ENCODE measurements around the gene SLC6A17.

DNA sequence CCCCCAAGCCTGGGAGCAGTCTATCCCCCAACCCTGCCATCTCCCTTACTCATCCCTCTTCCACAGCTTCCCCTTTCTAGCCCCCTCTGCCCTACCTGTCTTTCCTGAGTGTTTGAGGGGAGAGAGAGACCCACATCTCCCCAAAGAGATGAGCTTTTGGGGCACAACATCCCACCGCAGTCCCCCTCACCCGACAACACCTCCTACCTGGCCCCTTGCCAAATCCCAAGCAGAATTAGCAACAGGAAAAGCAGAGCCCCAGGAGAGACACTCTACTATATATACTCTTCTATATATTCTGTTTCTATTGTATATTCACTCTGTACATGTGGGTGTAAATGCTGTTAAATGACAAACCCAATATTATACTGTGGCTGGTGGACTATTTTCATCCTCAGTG, 49.9 kb downstream of the SLC6A17 start:
- TF ChIP-seq SMAD4 (CRISPR knock-in tag; IDR thresholded peaks at IDR 0.05) (no peak), ETV6 (CRISPR knock-in tag; IDR thresholded peaks at IDR 0.05) (no peak), IRF2 (CRISPR knock-in tag; IDR thresholded peaks at IDR 0.05; ENCODE audit: borderline replicate concordance, low read depth) (no peak), SP1 (CRISPR knock-in tag; conservative IDR thresholded peaks at IDR 0.05) (no peak), TEAD4 (CRISPR knock-in tag; IDR thresholded peaks at IDR 0.05) (no peak), NFYB (CRISPR knock-in tag; conservative IDR thresholded peaks at IDR 0.05; ENCODE audit: low read depth) (no peak), FOXJ3 (CRISPR knock-in tag; IDR thresholded peaks at IDR 0.05; ENCODE audit: borderline replicate concordance) (no peak), ZNF317 (CRISPR knock-in tag; IDR thresholded peaks at IDR 0.05; ENCODE audit: borderline replicate concordance, low read depth) (no peak)
- TF ChIP-seq, protein P1, sequence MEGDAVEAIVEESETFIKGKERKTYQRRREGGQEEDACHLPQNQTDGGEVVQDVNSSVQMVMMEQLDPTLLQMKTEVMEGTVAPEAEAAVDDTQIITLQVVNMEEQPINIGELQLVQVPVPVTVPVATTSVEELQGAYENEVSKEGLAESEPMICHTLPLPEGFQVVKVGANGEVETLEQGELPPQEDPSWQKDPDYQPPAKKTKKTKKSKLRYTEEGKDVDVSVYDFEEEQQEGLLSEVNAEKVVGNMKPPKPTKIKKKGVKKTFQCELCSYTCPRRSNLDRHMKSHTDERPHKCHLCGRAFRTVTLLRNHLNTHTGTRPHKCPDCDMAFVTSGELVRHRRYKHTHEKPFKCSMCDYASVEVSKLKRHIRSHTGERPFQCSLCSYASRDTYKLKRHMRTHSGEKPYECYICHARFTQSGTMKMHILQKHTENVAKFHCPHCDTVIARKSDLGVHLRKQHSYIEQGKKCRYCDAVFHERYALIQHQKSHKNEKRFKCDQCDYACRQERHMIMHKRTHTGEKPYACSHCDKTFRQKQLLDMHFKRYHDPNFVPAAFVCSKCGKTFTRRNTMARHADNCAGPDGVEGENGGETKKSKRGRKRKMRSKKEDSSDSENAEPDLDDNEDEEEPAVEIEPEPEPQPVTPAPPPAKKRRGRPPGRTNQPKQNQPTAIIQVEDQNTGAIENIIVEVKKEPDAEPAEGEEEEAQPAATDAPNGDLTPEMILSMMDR (IDR thresholded peaks at IDR 0.05), result no peak
- TF ChIP-seq, protein P2, sequence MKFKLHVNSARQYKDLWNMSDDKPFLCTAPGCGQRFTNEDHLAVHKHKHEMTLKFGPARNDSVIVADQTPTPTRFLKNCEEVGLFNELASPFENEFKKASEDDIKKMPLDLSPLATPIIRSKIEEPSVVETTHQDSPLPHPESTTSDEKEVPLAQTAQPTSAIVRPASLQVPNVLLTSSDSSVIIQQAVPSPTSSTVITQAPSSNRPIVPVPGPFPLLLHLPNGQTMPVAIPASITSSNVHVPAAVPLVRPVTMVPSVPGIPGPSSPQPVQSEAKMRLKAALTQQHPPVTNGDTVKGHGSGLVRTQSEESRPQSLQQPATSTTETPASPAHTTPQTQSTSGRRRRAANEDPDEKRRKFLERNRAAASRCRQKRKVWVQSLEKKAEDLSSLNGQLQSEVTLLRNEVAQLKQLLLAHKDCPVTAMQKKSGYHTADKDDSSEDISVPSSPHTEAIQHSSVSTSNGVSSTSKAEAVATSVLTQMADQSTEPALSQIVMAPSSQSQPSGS (CRISPR knock-in tag; IDR thresholded peaks at IDR 0.05; ENCODE audit: borderline replicate concordance, low read depth), result no peak
- TF ChIP-seq, protein P3, sequence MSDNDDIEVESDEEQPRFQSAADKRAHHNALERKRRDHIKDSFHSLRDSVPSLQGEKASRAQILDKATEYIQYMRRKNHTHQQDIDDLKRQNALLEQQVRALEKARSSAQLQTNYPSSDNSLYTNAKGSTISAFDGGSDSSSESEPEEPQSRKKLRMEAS (CRISPR knock-in tag; IDR thresholded peaks at IDR 0.05), result no peak
- TF ChIP-seq, protein P4, sequence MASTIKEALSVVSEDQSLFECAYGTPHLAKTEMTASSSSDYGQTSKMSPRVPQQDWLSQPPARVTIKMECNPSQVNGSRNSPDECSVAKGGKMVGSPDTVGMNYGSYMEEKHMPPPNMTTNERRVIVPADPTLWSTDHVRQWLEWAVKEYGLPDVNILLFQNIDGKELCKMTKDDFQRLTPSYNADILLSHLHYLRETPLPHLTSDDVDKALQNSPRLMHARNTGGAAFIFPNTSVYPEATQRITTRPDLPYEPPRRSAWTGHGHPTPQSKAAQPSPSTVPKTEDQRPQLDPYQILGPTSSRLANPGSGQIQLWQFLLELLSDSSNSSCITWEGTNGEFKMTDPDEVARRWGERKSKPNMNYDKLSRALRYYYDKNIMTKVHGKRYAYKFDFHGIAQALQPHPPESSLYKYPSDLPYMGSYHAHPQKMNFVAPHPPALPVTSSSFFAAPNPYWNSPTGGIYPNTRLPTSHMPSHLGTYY (CRISPR knock-in tag; IDR thresholded peaks at IDR 0.05), result no peak
- TF ChIP-seq, protein P5, sequence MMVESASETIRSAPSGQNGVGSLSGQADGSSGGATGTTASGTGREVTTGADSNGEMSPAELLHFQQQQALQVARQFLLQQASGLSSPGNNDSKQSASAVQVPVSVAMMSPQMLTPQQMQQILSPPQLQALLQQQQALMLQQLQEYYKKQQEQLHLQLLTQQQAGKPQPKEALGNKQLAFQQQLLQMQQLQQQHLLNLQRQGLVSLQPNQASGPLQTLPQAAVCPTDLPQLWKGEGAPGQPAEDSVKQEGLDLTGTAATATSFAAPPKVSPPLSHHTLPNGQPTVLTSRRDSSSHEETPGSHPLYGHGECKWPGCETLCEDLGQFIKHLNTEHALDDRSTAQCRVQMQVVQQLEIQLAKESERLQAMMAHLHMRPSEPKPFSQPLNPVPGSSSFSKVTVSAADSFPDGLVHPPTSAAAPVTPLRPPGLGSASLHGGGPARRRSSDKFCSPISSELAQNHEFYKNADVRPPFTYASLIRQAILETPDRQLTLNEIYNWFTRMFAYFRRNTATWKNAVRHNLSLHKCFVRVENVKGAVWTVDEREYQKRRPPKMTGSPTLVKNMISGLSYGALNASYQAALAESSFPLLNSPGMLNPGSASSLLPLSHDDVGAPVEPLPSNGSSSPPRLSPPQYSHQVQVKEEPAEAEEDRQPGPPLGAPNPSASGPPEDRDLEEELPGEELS (CRISPR knock-in tag; IDR thresholded peaks at IDR 0.05), result no peak
- TF ChIP-seq, protein P6, sequence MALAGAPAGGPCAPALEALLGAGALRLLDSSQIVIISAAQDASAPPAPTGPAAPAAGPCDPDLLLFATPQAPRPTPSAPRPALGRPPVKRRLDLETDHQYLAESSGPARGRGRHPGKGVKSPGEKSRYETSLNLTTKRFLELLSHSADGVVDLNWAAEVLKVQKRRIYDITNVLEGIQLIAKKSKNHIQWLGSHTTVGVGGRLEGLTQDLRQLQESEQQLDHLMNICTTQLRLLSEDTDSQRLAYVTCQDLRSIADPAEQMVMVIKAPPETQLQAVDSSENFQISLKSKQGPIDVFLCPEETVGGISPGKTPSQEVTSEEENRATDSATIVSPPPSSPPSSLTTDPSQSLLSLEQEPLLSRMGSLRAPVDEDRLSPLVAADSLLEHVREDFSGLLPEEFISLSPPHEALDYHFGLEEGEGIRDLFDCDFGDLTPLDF (CRISPR knock-in tag; IDR thresholded peaks at IDR 0.05), result no peak
